ENCODE measurements around the gene SPRY2.

SPRY2 gene

GRCh38 chr13:80312012-80312704 is 28.8 kb downstream of the SPRY2 start:
- DNase-seq, result no peak

GRCh38 chr13:80309926-80310325 is 31.0 kb downstream of the SPRY2 start:
- DNase-seq, result no peak

- DNase-seq, result no peak
Measured at GRCh38 chr13:80307401-80307987, 33.4 kb downstream of the SPRY2 start.

GRCh38 chr13:80306337-80306972 is 34.5 kb downstream of the SPRY2 start:
- no peak for DNase-seq

GRCh38 chr13:80305737-80306136 is 35.2 kb downstream of the SPRY2 start:
- no peak for DNase-seq

- no peak for DNase-seq
Measured at GRCh38 chr13:80303225-80303811, 37.6 kb downstream of the SPRY2 start.

GRCh38 chr13:80299046-80299445 is 41.9 kb downstream of the SPRY2 start:
- no peak for DNase-seq

GRCh38 chr13:80297503-80297902 is 43.4 kb downstream of the SPRY2 start:
- DNase-seq, result no peak

GRCh38 chr13:80297094-80297493 is 43.8 kb downstream of the SPRY2 start:
- DNase-seq, result no peak

GRCh38 chr13:80296638-80297037 is 44.3 kb downstream of the SPRY2 start:
- no peak for DNase-seq

- DNase-seq, result no peak
Measured at GRCh38 chr13:80290591-80290990, 50.3 kb downstream of the SPRY2 start.
